H1 (cell line): ENCODE results near the gene SOD2. TPM values are rescaled to one million over a fixed set of nuclear protein-coding genes. Genes with fewer than 3 reads are reported as not detected.

Source experiments
- CTCF ChIA-PET: fragments of 300-600 bp; sonication (Branson Sonifier 250); formaldehyde crosslinking; loops from one replicate; lab custom pipeline; 2021; ENCODE audit not compliant: partially characterized antibody; lab: Charles Lee
- POLR2A ChIA-PET: fragments of 300-600 bp; sonication (Branson Sonifier 250); formaldehyde crosslinking; loops from one replicate; lab custom pipeline; 2021; ENCODE audit warnings: inconsistent platforms; ENCODE audit not compliant: partially characterized antibody; lab: Charles Lee
- DNase-seq, 2 experiments: peaks; one replicate each; pipeline versions ENCODE4 v3.0.0 to v3.0.0-alpha.2; 2010 to 2022; ENCODE audit warnings: low spot score in 2 of 2, low read depth in 1 of 2, mixed read lengths in 1 of 2
- FAIRE-seq: peaks from 2 replicates; lab custom pipeline; 2011; peaks lifted over from hg19 to GRCh38; lab: Jason Lieb, UNC
- H2AFZ ChIP-seq: 2 replicates; pipeline ENCODE4 v1.8.1; 2012; ENCODE audit warnings: low read length, inconsistent platforms
- H2AK5ac ChIP-seq: 2 replicates; pipeline ENCODE4 v1.6.1; 2013; ENCODE audit warnings: low read depth, low read length
- H2BK120ac ChIP-seq: replicated peaks from 2 replicates; pipeline ENCODE3; 2013; ENCODE audit warnings: low read depth, low read length, inconsistent platforms
- H2BK12ac ChIP-seq: 2 replicates; pipeline ENCODE4 v1.6.1; 2013; ENCODE audit warnings: low read depth, low read length
- H2BK15ac ChIP-seq: 2 replicates; pipeline ENCODE4 v1.6.1; 2013; ENCODE audit warnings: low read length
- H2BK20ac ChIP-seq: 2 replicates; pipeline ENCODE4 v1.6.1; 2013; ENCODE audit warnings: low read length
- H2BK5ac ChIP-seq: 2 replicates; pipeline ENCODE4 v1.6.1; 2013; ENCODE audit warnings: low read depth, low read length
- H3K14ac ChIP-seq: 2 replicates; pipeline ENCODE4 v1.6.1; 2013; ENCODE audit warnings: inconsistent platforms; ENCODE audit not compliant: insufficient read length
- H3K18ac ChIP-seq: 2 replicates; pipeline ENCODE4 v1.6.1; 2013; ENCODE audit warnings: low read length; ENCODE audit errors: extremely low read depth
- H3K23ac ChIP-seq: 2 replicates; pipeline ENCODE4 v1.6.1; 2013; ENCODE audit warnings: inconsistent platforms; ENCODE audit not compliant: insufficient read length
- H3K23me2 ChIP-seq: 2 replicates; pipeline ENCODE4 v1.6.1; 2013; ENCODE audit warnings: low read depth, low read length
- H3K27ac ChIP-seq: 2 replicates; pipeline ENCODE4 v1.6.1; 2011; ENCODE audit warnings: low read depth, low read length, inconsistent platforms
- H3K27me3 ChIP-seq, 4 experiments: replicated peaks in 1 of 4; 1 replicate in 1 of 4; 2 replicates in 3 of 4; pipeline versions ENCODE4 v1.6.1 to v1.8.1; 2011 to 2013; ENCODE audit warnings: low read length in 3 of 4, mild to moderate bottlenecking in 3 of 4, inconsistent platforms in 2 of 4, mixed read lengths in 2 of 4, moderate library complexity in 1 of 4; ENCODE audit not compliant: control insufficient read depth in 3 of 4, insufficient read depth in 3 of 4; ENCODE audit errors: extremely low read depth in 1 of 4
- H3K36me3 ChIP-seq, 4 experiments: 2 replicates each; pipeline versions ENCODE4 v1.6.1 to v1.8.1; 2011 to 2013; ENCODE audit warnings: mild to moderate bottlenecking in 4 of 4, low read length in 3 of 4, moderate library complexity in 2 of 4, control low read depth in 1 of 4, inconsistent platforms in 1 of 4; ENCODE audit not compliant: insufficient read depth in 4 of 4, control insufficient read depth in 2 of 4
- H3K4ac ChIP-seq: replicated peaks from 2 replicates; pipeline ENCODE3; 2013; ENCODE audit warnings: low read length, low read depth, mixed read lengths, inconsistent platforms; ENCODE audit not compliant: insufficient read length
- H3K4me1 ChIP-seq, 4 experiments: replicated peaks in 1 of 4; 1 replicate in 1 of 4; 2 replicates in 3 of 4; pipeline versions ENCODE4 v1.6.1 to v1.8.1; 2011 to 2013; ENCODE audit warnings: low read length in 3 of 4, inconsistent platforms in 2 of 4, mixed read lengths in 1 of 4; ENCODE audit not compliant: insufficient read depth in 4 of 4, control insufficient read depth in 3 of 4
- H3K4me2 ChIP-seq, 2 experiments: 2 replicates each; pipeline versions ENCODE4 v1.6.1 to v1.8.1; 2011 to 2013; ENCODE audit warnings: low read depth in 2 of 2, low read length in 2 of 2, control low read depth in 1 of 2, inconsistent platforms in 1 of 2, mild to moderate bottlenecking in 1 of 2; ENCODE audit not compliant: insufficient read depth in 1 of 2
- H3K4me3 ChIP-seq, 4 experiments: fragments of 200-600, 300-600 bp in 1 of 4; sonication (generic), shearing (Covaris generic), sonication (Bioruptor Twin) in 1 of 4; 2 replicates each; pipeline versions ENCODE4 v1.5.1 to v1.8.1; 2011 to 2016; ENCODE audit warnings: low read length in 4 of 4, low read depth in 3 of 4, control low read depth in 2 of 4, inconsistent platforms in 2 of 4, mild to moderate bottlenecking in 2 of 4, mixed read lengths in 1 of 4, moderate library complexity in 1 of 4; ENCODE audit not compliant: insufficient read depth in 2 of 4; ENCODE audit errors: extremely low read depth in 1 of 4
- H3K56ac ChIP-seq: replicated peaks from 2 replicates; pipeline ENCODE3; 2013; ENCODE audit warnings: low read depth, mild to moderate bottlenecking, mixed read lengths, low read length, inconsistent platforms; ENCODE audit not compliant: insufficient read length
- H3K79me1 ChIP-seq: 2 replicates; pipeline ENCODE4 v1.6.1; 2013; ENCODE audit warnings: low read depth, low read length, control low read depth
- H3K79me2 ChIP-seq, 2 experiments: 2 replicates each; pipeline versions ENCODE4 v1.6.1 to v1.8.1; 2012 to 2013; ENCODE audit warnings: low read length in 2 of 2, mild to moderate bottlenecking in 2 of 2, inconsistent platforms in 1 of 2; ENCODE audit not compliant: insufficient read depth in 2 of 2, control insufficient read depth in 1 of 2
- H3K9ac ChIP-seq, 4 experiments: replicated peaks in 1 of 4; 1 replicate in 1 of 4; 2 replicates in 3 of 4; pipeline versions ENCODE4 v1.6.1 to v1.8.1; 2011 to 2013; ENCODE audit warnings: low read depth in 3 of 4, low read length in 3 of 4, control low read depth in 2 of 4, mild to moderate bottlenecking in 2 of 4, moderate library complexity in 2 of 4, inconsistent platforms in 1 of 4; ENCODE audit errors: extremely low read depth in 1 of 4
- H3K9me3 ChIP-seq, 2 experiments: 2 replicates each; pipeline versions ENCODE4 v1.6.1 to v1.8.1; 2012 to 2013; ENCODE audit warnings: mild to moderate bottlenecking in 2 of 2, moderate library complexity in 2 of 2, control low read depth in 1 of 2, inconsistent platforms in 1 of 2, low read depth in 1 of 2, low read length in 1 of 2, mixed read lengths in 1 of 2; ENCODE audit not compliant: insufficient read depth in 2 of 2
- H4K20me1 ChIP-seq, 2 experiments: replicated peaks in 1 of 2; 2 replicates each; pipeline versions ENCODE3 to v1.8.1; 2011 to 2013; ENCODE audit warnings: inconsistent platforms in 2 of 2, low read length in 2 of 2, mild to moderate bottlenecking in 1 of 2; ENCODE audit not compliant: insufficient read depth in 2 of 2, control insufficient read depth in 1 of 2
- H4K5ac ChIP-seq: 2 replicates; pipeline ENCODE4 v1.6.1; 2013; ENCODE audit warnings: low read length, low read depth, mixed read lengths, inconsistent platforms; ENCODE audit not compliant: insufficient read length
- H4K8ac ChIP-seq: 2 replicates; pipeline ENCODE4 v1.8.0; 2013; ENCODE audit warnings: mild to moderate bottlenecking, moderate library complexity, low read length, inconsistent platforms; ENCODE audit not compliant: insufficient read depth; ENCODE audit errors: extremely low read depth
- H4K91ac ChIP-seq: replicated peaks from 2 replicates; pipeline ENCODE3; 2013; ENCODE audit warnings: low read length, mixed read lengths, inconsistent platforms; ENCODE audit not compliant: insufficient read length
- CREB1 ChIP-seq: IDR thresholded peaks from 2 replicates; pipeline ENCODE4 v1.6.1; 2012; ENCODE audit warnings: inconsistent platforms
- JUND ChIP-seq: IDR thresholded peaks from 2 replicates; pipeline ENCODE4 v1.6.1; 2011; ENCODE audit warnings: mild to moderate bottlenecking, improper control_type of control experiment, low read length
- MAFK ChIP-seq: IDR thresholded peaks from 2 replicates; pipeline ENCODE4 v1.6.1; 2012; ENCODE audit warnings: low read depth, mild to moderate bottlenecking, improper control_type of control experiment, low read length
- NANOG ChIP-seq: IDR thresholded peaks from 2 replicates; pipeline ENCODE4 v1.6.1; 2011; ENCODE audit warnings: low read length, low read depth, mild to moderate bottlenecking, inconsistent platforms; ENCODE audit not compliant: insufficient read depth, poor library complexity, severe bottlenecking
- RNF2 ChIP-seq: fragments of 200-900, 300-1000 bp; sonication (generic); IDR thresholded peaks from 2 replicates; pipeline ENCODE4 v1.7.1; 2016; ENCODE audit warnings: borderline replicate concordance, low read depth, mild to moderate bottlenecking, antibody characterized with exemption, low read length; ENCODE audit not compliant: poor library complexity, severe bottlenecking; ENCODE audit errors: missing control alignments
- SUZ12 ChIP-seq: fragments of 200-600 bp; sonication (generic); IDR thresholded peaks from 2 replicates; pipeline ENCODE4 v1.6.1; 2012; ENCODE audit warnings: mild to moderate bottlenecking, inconsistent platforms, low read length, moderate library complexity, mixed read lengths
- TAF1 ChIP-seq: IDR thresholded peaks from 2 replicates; pipeline ENCODE4 v1.6.1; 2011; ENCODE audit warnings: mild to moderate bottlenecking, low read depth, low read length
- WGBS, 2 experiments: shearing (Covaris generic) in 1 of 2; methylation state at CpG; one replicate each; pipeline versions ENCODE4 v1.1.6 to v1.1.7; 2013 to 2015; ENCODE audit warnings: low lambda C conversion rate in 2 of 2, mixed read lengths in 2 of 2, inconsistent platforms in 1 of 2, low coverage in 1 of 2, missing lambda C conversion rate in 1 of 2; ENCODE audit not compliant: insufficient replicate concordance in 2 of 2, insufficient coverage in 1 of 2, insufficient read length in 1 of 2; ENCODE audit errors: extremely low coverage in 1 of 2, missing lambda C conversion rate in 1 of 2; 5-methylcytosine and 5-hydroxymethylcytosine counted together
- polyA plus RNA-seq, 7 experiments: library from polyadenylated mRNA; depleted of rRNA in 3 of 7; stranded (reverse) in 5 of 7; unstranded in 2 of 7; fragments of >200 nt in 5 of 7; fragments of 200-250 nt in 2 of 7; gene quantifications; 1 replicate in 5 of 7; 2 replicates in 1 of 7; 4 replicates in 1 of 7; pipeline versions ENCODE4 v1.2.1 to v1.2.3, GENCODE V29; 2011 to 2013; ENCODE audit warnings: missing spikeins in 2 of 7, mixed read lengths in 2 of 7
- total RNA-seq: library from RNA; stranded (reverse); fragmentation: NEBNext Ultra II Directional; extraction: Animal tissue kit (Norgen Biotek cat#: 25700); gene quantifications from 2 replicates; pipeline ENCODE4 v1.2.1, GENCODE V29; 2021
- TF ChIP-seq, protein P1 (sequence below): IDR thresholded peaks from 2 replicates; pipeline ENCODE4 v1.6.1; 2012; ENCODE audit warnings: inconsistent platforms
- TF ChIP-seq, protein P2 (sequence below): IDR thresholded peaks from 2 replicates; pipeline ENCODE4 v1.6.1; 2011; ENCODE audit warnings: low read depth, mild to moderate bottlenecking, low read length; ENCODE audit not compliant: insufficient read depth

The SOD2 gene
- total and polyA plus RNA-seq, 2 of the 8 experiments (the other 6 are each of a cell fraction or from before 2014, with no cell fraction given): 31.1 to 88.7 TPM

- Histone ChIP-seq H3K23ac (no peak within 1 kb of the TSS), H3K4me3 (peak within 1 kb of the TSS; percentile 82 to 99 (median 96)), H3K9me3 (no peaks in the 10 kb centered on the region), H3K27ac (peak within 1 kb of the TSS; percentile 100), H3K56ac (peak within 1 kb of the TSS; percentile 99), H3K79me2 (peaks cover 39 to 90% of the 10 kb centered on the region in 2 experiments), H2BK120ac (peak within 1 kb of the TSS; percentile 91), H3K23me2 (no peaks in the 10 kb centered on the region), H4K91ac (peak within 1 kb of the TSS; percentile 99), H3K36me3 (peaks cover 0 to 18% (median 0%) of the 10 kb centered on the region in 4 experiments; a peak in 2 of 8 replicates), H3K79me1 (no peaks in the 10 kb centered on the region; the same call in 1 of the 2 replicates), H2BK5ac (peak within 1 kb of the TSS; percentile 99), H3K9ac (peak within 1 kb of the TSS; percentile 97 to 99 (median 99)), H2BK20ac (no peak within 1 kb of the TSS), H3K4me2 (peak within 1 kb of the TSS; percentile 67 to 77), H2AK5ac (peak within 1 kb of the TSS; percentile 49; the same call in 1 of the 2 replicates), H4K8ac (peak within 1 kb of the TSS; percentile 100), H4K5ac (peak within 1 kb of the TSS; percentile 96), H3K4me1 (peaks cover 0 to 5% (median 2%) of the 10 kb centered on the region in 4 experiments; a peak in 3 of 7 replicates), H3K4ac (peak within 1 kb of the TSS; percentile 99), H4K20me1 (peaks cover 12 to 21% of the 10 kb centered on the region in 2 experiments), H2AFZ (no peak within 1 kb of the TSS; the same call in 1 of the 2 replicates), H3K14ac (peak within 1 kb of the TSS; percentile 50), H3K18ac (peak within 1 kb of the TSS; percentile 98), H2BK15ac (peak within 1 kb of the TSS; percentile 83; the same call in 1 of the 2 replicates), H3K27me3 (no peaks in the 10 kb centered on the region), H2BK12ac (no peak within 1 kb of the TSS)
- FAIRE-seq (no peak), DNase-seq (peak; percentile 82 to 96)
- CTCF ChIA-PET: interaction anchor here (1.4 kb wide), 1 partner anchor 35 kb away, joined by 3 read pairs; the partner anchor contains the start of gene ACAT2
- WGBS, 2 experiments: 3% methylated on average over 29 of the region's 93 CpGs; no CpG with 5 or more reads in 1 of the 2 experiments
- POLR2A ChIA-PET: interaction anchor here (0.6 to 6.7 kb wide), 28 partner anchors 9 to 667 kb away, joined by 3 to 86 read pairs (median 4); partner anchors contain the start of genes ACAT2, MRPL18, SOD2 and TCP1
- TF ChIP-seq, protein P1, sequence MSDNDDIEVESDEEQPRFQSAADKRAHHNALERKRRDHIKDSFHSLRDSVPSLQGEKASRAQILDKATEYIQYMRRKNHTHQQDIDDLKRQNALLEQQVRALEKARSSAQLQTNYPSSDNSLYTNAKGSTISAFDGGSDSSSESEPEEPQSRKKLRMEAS: peak; percentile 99
- no peak for TF ChIP-seq JUND
- TF ChIP-seq MAFK: no peak
- peak; percentile 95 for TF ChIP-seq CREB1
- TF ChIP-seq, protein P2, sequence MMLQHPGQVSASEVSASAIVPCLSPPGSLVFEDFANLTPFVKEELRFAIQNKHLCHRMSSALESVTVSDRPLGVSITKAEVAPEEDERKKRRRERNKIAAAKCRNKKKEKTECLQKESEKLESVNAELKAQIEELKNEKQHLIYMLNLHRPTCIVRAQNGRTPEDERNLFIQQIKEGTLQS: no peak
- TF ChIP-seq SUZ12: no peak
- no peak for TF ChIP-seq RNF2
- peak; percentile 90 for TF ChIP-seq TAF1
- no peak for TF ChIP-seq NANOG
Measured at GRCh38 chr6:159726918-159727716, 34.1 kb upstream of the SOD2 start, which contains the start of gene WTAP. Gene WTAP (plus strand): TSS chr6:159727506. CDS start chr6:159736266, 8,760 bp downstream.
